Esophagus squamous epithelium (tissue), 5 donors: ENCODE results near the gene KCNJ9. TPM values are rescaled to one million over a fixed set of nuclear protein-coding genes. Genes with fewer than 3 reads are reported as not detected.

Source experiments
- DNase-seq: peaks from one replicate; lab custom pipeline; 2025; lab: John Stamatoyannopoulos, UW
- H3K27ac ChIP-seq, 4 donors: fragments of 200-600 bp; sonication (generic); one replicate each; pipeline ENCODE4 v1.5.1; 2016 to 2019; ENCODE audit warnings: mild to moderate bottlenecking in 1 of 4
- H3K27me3 ChIP-seq, 4 donors: fragments of 200-600 bp; sonication (generic); 1 replicate in 3 of 4; 2 replicates in 1 of 4; pipeline versions ENCODE4 v1.5.1 to v1.6.0; 2017 to 2021; ENCODE audit warnings: antibody characterized with exemption in 1 of 4
- H3K36me3 ChIP-seq, 3 donors: fragments of 200-600 bp; sonication (generic); one replicate each; pipeline ENCODE4 v1.5.1; 2016 to 2019
- H3K4me1 ChIP-seq, 3 donors: fragments of 200-600 bp; sonication (generic); one replicate each; pipeline ENCODE4 v1.5.1; 2017 to 2019
- H3K4me3 ChIP-seq, 4 donors: fragments of 200-600 bp; sonication (generic); 1 replicate in 3 of 4; 2 replicates in 1 of 4; pipeline ENCODE4 v1.5.1; 2016 to 2019; ENCODE audit warnings: mild to moderate bottlenecking in 2 of 4, moderate library complexity in 1 of 4
- H3K9me3 ChIP-seq, 3 donors: fragments of 200-600 bp; sonication (generic); one replicate each; pipeline ENCODE4 v1.5.1; 2016 to 2019
- POLR2A ChIP-seq, 4 donors: fragments of 450-650 bp; IDR thresholded peaks; one replicate each; pipeline ENCODE4 v1.6.1; 2017; ENCODE audit warnings: antibody characterized with exemption in 4 of 4, mild to moderate bottlenecking in 4 of 4, moderate library complexity in 3 of 4
- WGBS, 2 donors: methylation state at CpG; one replicate each; pipeline ENCODE4 v1.1.5; 2018; 5-methylcytosine and 5-hydroxymethylcytosine counted together
- intact Hi-C: fragments of 100-400 bp; cut with DNase I; formaldehyde crosslinking; loops from one replicate; pipeline ENCODE4 v1.15.0; 2022
- total RNA-seq, 4 donors: library from RNA; depleted of rRNA; stranded (reverse); fragments of >200 nt; gene quantifications; one replicate each; pipeline ENCODE4 v1.1.0, GENCODE V29; 2016
- TF ChIP-seq, protein P1 (sequence below), 6 experiments: fragments of 450-650 bp in 4 of 6; fragments of 200-600 bp in 2 of 6; sonication (generic) in 2 of 6; IDR thresholded peaks; one replicate each; pipeline ENCODE4 v1.5.1; 2016 to 2019; ENCODE audit warnings: antibody characterized with exemption in 6 of 6, mild to moderate bottlenecking in 4 of 6, moderate library complexity in 4 of 6
- donor health status: DM: yes; HTN: yes; CAD: no.

The KCNJ9 gene
- total RNA-seq, 4 donors from 2014 or later, result not detected

DNA sequence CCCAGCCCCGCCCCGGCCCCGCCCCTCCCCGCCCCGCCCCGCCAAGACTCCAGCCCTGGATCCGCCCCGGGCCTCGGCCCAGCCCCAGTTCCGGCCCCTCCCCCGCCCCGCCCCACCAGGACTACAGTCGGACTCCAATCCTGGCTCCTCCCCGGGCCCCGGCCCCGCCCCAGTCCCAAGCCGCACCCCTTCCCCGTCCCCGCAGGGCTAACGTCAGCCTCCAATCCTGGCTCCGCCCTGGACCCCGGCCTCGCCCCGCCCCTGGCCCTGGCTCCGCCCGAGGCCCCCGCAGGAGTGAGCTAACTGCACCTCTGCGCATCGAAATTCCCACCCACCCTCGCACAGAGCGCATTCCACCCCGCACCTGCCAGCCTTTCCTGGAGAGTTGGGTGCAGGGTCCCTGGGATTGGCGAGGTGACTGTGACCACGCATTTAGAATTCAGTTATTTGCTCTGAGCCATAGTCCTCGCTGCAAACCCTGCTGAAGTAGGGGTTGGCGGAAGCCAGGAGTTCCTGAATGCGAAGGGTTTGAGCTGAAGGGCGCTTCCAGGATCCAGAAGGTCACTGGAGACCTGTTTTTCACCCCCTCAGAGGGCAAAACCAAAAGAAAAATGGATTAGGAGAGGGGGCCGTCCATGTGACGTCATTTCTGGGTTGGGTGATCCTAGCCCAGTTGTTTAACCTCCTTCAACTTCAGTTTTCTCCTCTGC lies 17.7 kb downstream of the KCNJ9 start:
- intact Hi-C loops, result loop anchor here (10.0 kb wide), 1 partner anchor 156 kb away; no protein-coding TSS in a partner anchor
- H3K9me3 ChIP-seq, result no peaks in the 10 kb centered on the region
- H3K36me3 ChIP-seq, result peaks cover 0 to 13% (median 1%) of the 10 kb centered on the region in 3 donors
- 15 to 29% methylated on average over 6 to 8 of the region's 40 CpGs for WGBS, 2 donors
- H3K27ac ChIP-seq, result peak overlapping the region; percentile 83 to 97 (median 94)
- TF ChIP-seq, protein P1, sequence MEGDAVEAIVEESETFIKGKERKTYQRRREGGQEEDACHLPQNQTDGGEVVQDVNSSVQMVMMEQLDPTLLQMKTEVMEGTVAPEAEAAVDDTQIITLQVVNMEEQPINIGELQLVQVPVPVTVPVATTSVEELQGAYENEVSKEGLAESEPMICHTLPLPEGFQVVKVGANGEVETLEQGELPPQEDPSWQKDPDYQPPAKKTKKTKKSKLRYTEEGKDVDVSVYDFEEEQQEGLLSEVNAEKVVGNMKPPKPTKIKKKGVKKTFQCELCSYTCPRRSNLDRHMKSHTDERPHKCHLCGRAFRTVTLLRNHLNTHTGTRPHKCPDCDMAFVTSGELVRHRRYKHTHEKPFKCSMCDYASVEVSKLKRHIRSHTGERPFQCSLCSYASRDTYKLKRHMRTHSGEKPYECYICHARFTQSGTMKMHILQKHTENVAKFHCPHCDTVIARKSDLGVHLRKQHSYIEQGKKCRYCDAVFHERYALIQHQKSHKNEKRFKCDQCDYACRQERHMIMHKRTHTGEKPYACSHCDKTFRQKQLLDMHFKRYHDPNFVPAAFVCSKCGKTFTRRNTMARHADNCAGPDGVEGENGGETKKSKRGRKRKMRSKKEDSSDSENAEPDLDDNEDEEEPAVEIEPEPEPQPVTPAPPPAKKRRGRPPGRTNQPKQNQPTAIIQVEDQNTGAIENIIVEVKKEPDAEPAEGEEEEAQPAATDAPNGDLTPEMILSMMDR (IDR thresholded peaks at IDR 0.05), result no peak
- TF ChIP-seq POLR2A (IDR thresholded peaks at IDR 0.05), result peak in 1 of 4 donors; percentile 59
- peak overlapping the region; percentile 33 to 94 (median 85) for H3K4me3 ChIP-seq
- peaks cover 23 to 69% (median 28%) of the 10 kb centered on the region in 3 donors for H3K4me1 ChIP-seq
- no peaks in the 10 kb centered on the region for H3K27me3 ChIP-seq
- peak; percentile 97 for DNase-seq

DNA sequence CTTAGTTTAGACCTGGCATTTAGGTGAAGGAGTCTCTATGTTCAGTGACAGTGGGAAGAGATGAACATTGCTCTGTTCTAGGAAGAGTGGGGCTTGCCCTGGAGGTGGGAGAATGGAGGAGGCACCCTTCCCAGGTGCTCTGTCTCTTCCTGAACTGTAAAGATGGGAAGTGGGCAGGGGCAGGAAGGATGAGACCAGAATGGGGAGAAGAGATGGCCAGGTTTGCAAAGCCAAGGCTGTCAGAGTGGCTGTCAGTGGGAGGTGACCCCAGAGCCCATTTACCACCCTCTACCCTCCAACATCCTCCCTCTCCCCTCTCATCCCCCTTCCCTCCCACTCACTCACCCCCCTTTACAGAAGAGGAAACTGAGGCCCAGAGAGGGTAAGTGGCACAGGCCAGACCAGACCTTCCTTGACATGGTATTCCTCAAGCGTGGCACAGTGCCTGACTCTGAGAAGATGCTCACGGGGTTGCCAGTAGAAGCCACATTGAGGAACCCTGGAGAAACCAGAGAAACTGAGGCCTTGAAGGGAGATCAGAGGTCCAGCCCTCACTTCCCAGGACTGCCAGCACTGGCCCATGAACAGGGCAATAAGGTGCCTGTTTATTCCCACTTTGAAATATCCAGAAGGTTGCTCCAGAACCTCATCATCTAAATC lies 18.5 kb downstream of the KCNJ9 start:
- Histone ChIP-seq H3K27ac (peak overlapping the region; percentile 83 to 97 (median 94)), H3K36me3 (peaks cover 0 to 5% (median 0%) of the 10 kb centered on the region in 3 donors), H3K4me1 (peaks cover 23 to 77% (median 28%) of the 10 kb centered on the region in 3 donors), H3K9me3 (no peaks in the 10 kb centered on the region), H3K27me3 (no peaks in the 10 kb centered on the region), H3K4me3 (no peak overlapping the region)
- no peak for DNase-seq
- intact Hi-C loops, result loop anchor here (5.0 to 10.0 kb wide), 2 partner anchors 107 to 155 kb away; partner anchors contain the start of gene PEA15
- WGBS, 2 donors, result 100% methylated on average over 1 of the region's 2 CpGs; no CpG with 5 or more reads in 1 of the 2 donors
- no peak for TF ChIP-seq POLR2A (IDR thresholded peaks at IDR 0.05)
- TF ChIP-seq, protein P1 (IDR thresholded peaks at IDR 0.05), result no peak

DNA sequence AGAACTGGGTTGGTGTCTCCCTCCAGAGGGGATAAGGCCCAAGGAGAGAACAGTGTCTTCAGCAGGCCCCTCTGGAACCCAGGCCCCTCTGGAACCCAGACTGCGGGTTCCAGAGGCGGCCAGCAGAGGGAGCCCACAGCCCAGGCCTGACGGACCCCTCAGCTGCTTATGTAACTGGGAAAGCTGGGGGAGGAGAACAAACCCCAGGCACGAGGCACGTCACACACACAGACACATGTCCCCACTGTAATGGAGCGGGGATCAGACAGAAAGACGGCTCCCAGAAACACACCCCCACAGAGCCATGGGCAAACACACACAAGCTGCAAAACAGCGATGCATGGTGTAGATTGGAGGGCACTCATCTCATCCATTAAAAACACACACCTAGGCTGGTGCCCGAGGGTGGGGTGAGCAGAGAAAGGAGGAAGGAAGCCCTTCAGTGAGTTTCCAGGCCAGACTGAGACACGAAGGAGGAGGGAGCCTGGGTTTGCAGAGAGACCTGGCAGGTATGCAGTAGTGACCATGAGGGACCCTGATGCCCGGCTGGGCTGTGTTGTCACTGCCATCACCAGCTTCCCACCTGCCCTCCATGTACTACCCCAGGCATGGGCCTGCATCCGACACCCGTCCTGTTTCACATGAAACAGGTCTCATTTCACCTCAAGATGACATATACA lies 19.8 kb downstream of the KCNJ9 start:
- 24 to 27% methylated on average over 10 of the region's 13 CpGs for WGBS, 2 donors

DNA sequence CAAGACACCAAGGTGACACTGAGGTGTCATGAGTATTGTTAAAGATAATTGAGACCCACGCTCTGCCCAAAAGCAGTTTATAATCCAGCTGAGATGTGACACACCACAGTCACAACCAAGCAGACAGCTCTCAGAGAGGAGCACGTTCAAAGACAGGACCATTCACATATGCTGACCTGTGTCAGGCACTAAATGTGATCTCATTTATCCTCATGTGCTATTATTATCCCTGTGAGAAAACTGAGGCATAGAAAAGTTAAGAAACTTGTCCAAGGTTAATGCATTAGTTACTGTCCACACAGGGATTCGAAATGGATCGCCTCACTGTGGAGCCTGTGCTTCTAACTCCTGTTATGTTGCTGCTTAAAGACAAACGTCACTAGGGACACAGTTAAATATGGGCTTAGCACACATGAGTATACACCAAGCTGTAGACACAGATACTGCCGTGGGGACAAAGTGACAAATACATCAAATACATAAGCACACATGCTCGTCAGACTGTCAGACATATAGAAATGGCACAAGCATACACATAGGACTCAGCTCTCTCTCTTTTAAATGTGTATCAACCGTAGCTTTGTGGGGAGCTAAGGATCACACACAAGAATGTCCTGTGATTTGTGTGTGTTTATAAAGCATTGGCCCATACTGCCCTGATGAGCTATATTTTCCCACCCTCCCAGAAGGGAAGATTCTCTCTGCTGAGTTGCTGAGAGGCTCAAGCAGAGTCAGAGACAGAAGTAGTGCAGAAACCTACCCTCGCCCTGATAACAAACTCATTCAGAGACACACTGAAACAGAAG lies 20.6 kb downstream of the KCNJ9 start:
- no peak for TF ChIP-seq POLR2A (IDR thresholded peaks at IDR 0.05)
- H3K36me3 ChIP-seq, result no peaks in the 10 kb centered on the region
- WGBS, 2 donors, result 64 to 80% methylated on average over 7 to 9 of the region's 9 CpGs
- no peak for DNase-seq
- H3K27me3 ChIP-seq, result no peaks in the 10 kb centered on the region
- no peaks in the 10 kb centered on the region for H3K9me3 ChIP-seq
- peaks cover 13 to 62% (median 22%) of the 10 kb centered on the region in 3 donors for H3K4me1 ChIP-seq
- peak overlapping the region; percentile 28 to 96 (median 86) for H3K27ac ChIP-seq
- intact Hi-C loops, result loop anchor here (5.0 kb wide), 1 partner anchor 105 kb away; the partner anchor contains the start of gene PEA15
- no peak overlapping the region for H3K4me3 ChIP-seq

More for the DNA sequence above, 19.8 kb downstream of the KCNJ9 start:
- peak; percentile 23 for DNase-seq
- intact Hi-C loops, result loop anchor here (5.0 kb wide), 1 partner anchor 106 kb away; the partner anchor contains the start of gene PEA15
- H3K4me3 ChIP-seq, result peak overlapping the region in 1 of 4 donors; percentile 34
- peak overlapping the region; percentile 28 to 96 (median 86) for H3K27ac ChIP-seq
- H3K4me1 ChIP-seq, result peaks cover 20 to 69% (median 28%) of the 10 kb centered on the region in 3 donors
- TF ChIP-seq, protein P1 (IDR thresholded peaks at IDR 0.05), result peak; percentile 85 to 97 (median 92)
- no peak for TF ChIP-seq POLR2A (IDR thresholded peaks at IDR 0.05)
- no peaks in the 10 kb centered on the region for H3K9me3 ChIP-seq
- H3K27me3 ChIP-seq, result no peaks in the 10 kb centered on the region
- H3K36me3 ChIP-seq, result no peaks in the 10 kb centered on the region
